ENCODE measurements around the gene NCK1. TPM values are rescaled to one million over a fixed set of nuclear protein-coding genes. Genes with fewer than 3 reads are reported as not detected.
"Not testable (repeated sequence)": the region's sequence is repeated elsewhere in the genome, so short reads cannot be mapped to it uniquely, and the experiment has no call there.

Gene NCK1
- total and polyA plus RNA-seq, 4 experiments from 2014 or later, result 40.3 to 68.4 (median 61.6) TPM

GRCh38 chr3:136885357-136886213 is 23.6 kb downstream of the NCK1 start:
- peak overlapping the region in 1 of 2 donors; percentile 37 for H3K4me3 ChIP-seq (ENCODE audit: low read length in 2 of 2)
- CTCF ChIA-PET (ENCODE audit: partially characterized antibody), result interaction anchor here (1.6 to 3.4 kb wide), 9 partner anchors 12 to 133 kb away, joined by 3 to 18 read pairs (median 5); partner anchors contain the start of genes NCK1 and STAG1
- Mint-ChIP-seq H3K4me1 (peaks cover 56 to 88% (median 73%) of the 10 kb centered on the region in 4 donors), H3K27ac (peak overlapping the region; percentile 72 to 92 (median 88)), H3K9me3 (peaks cover 0 to 2% (median under 1%) of the 10 kb centered on the region in 8 donors), H3K27me3 (no peaks in the 10 kb centered on the region), H3K4me3 (peak overlapping the region; percentile 66 to 88 (median 73)), H3K36me3 (peaks cover 13 to 16% of the 10 kb centered on the region in 2 donors)
- intact Hi-C loops (cut with micrococcal nuclease), result loop anchor here (5.0 kb wide), 1 partner anchor 37 kb away; no protein-coding TSS in a partner anchor
- DNase-seq, result peak in 4 of 5 donors; percentile 35 to 52 (median 42)
- no peaks in the 10 kb centered on the region for H3K27me3 ChIP-seq (ENCODE audit: insufficient read depth, low read length)
- H3K36me3 ChIP-seq (ENCODE audit: insufficient read depth, low read length), result no peaks in the 10 kb centered on the region
- POLR2A ChIA-PET (ENCODE audit: partially characterized antibody), result interaction anchor here (0.9 to 3.1 kb wide), 4 partner anchors 13 to 133 kb away, joined by 3 to 35 read pairs (median 4); partner anchors contain the start of genes NCK1 and STAG1
- peak overlapping the region; percentile 50 for H3K27ac ChIP-seq (ENCODE audit: low read depth, low read length)
- peaks cover 83% of the 10 kb centered on the region for H3K4me1 ChIP-seq (ENCODE audit: insufficient read depth, low read length)
- no peaks in the 10 kb centered on the region for H3K9me3 ChIP-seq (ENCODE audit: control insufficient read depth in 1 of 2, low read length in 2 of 2)

- Histone ChIP-seq H3K4me3 (ENCODE audit: low read length in 2 of 2) (no peak overlapping the region), H3K9me3 (ENCODE audit: control insufficient read depth in 1 of 2, low read length in 2 of 2) (no peaks in the 10 kb centered on the region), H3K4me1 (ENCODE audit: insufficient read depth, low read length) (peaks cover 72% of the 10 kb centered on the region), H3K27ac (ENCODE audit: low read depth, low read length) (no peak overlapping the region), H3K36me3 (ENCODE audit: insufficient read depth, low read length) (no peaks in the 10 kb centered on the region), H3K27me3 (ENCODE audit: insufficient read depth, low read length) (no peaks in the 10 kb centered on the region)
- no peak for DNase-seq
- no peak overlapping the region for H3K4me3 Mint-ChIP-seq
- peaks cover 61 to 85% (median 73%) of the 10 kb centered on the region in 4 donors for H3K4me1 Mint-ChIP-seq
- H3K27ac Mint-ChIP-seq, result no peak overlapping the region
- no peaks in the 10 kb centered on the region for H3K27me3 Mint-ChIP-seq
- intact Hi-C loops (cut with micrococcal nuclease), result loop anchor here (5.0 kb wide), 1 partner anchor 32 kb away; no protein-coding TSS in a partner anchor
- H3K9me3 Mint-ChIP-seq, result peaks cover 0 to 6% (median 2%) of the 10 kb centered on the region in 8 donors
- peaks cover 26 to 35% of the 10 kb centered on the region in 2 donors for H3K36me3 Mint-ChIP-seq
- POLR2A ChIA-PET (ENCODE audit: partially characterized antibody), result no interaction called here
- CTCF ChIA-PET (ENCODE audit: partially characterized antibody), result interaction anchor here (0.9 kb wide), 1 partner anchor 31 kb away, joined by 3 read pairs; no protein-coding TSS in a partner anchor
These were observed 27.9 kb downstream of the NCK1 start for GRCh38 chr3:136889947-136890346.

GRCh38 chr3:136891934-136892855 is 30.2 kb downstream of the NCK1 start:
- Mint-ChIP-seq H3K27ac (peak overlapping the region in 4 of 7 donors; percentile 11 to 57 (median 40)), H3K4me3 (peak overlapping the region in 4 of 8 donors; percentile 14 to 50 (median 42)), H3K4me1 (peaks cover 50 to 74% (median 63%) of the 10 kb centered on the region in 4 donors), H3K9me3 (peaks cover 0 to 6% (median 2%) of the 10 kb centered on the region in 8 donors), H3K36me3 (peaks cover 31 to 39% of the 10 kb centered on the region in 2 donors), H3K27me3 (no peaks in the 10 kb centered on the region)
- Histone ChIP-seq H3K36me3 (ENCODE audit: insufficient read depth, low read length) (no peaks in the 10 kb centered on the region), H3K27me3 (ENCODE audit: insufficient read depth, low read length) (no peaks in the 10 kb centered on the region), H3K27ac (ENCODE audit: low read depth, low read length) (no peak overlapping the region), H3K9me3 (ENCODE audit: control insufficient read depth in 1 of 2, low read length in 2 of 2) (no peaks in the 10 kb centered on the region), H3K4me1 (ENCODE audit: insufficient read depth, low read length) (peaks cover 61% of the 10 kb centered on the region), H3K4me3 (ENCODE audit: low read length in 2 of 2) (no peak overlapping the region)
- ChIA-PET CTCF (ENCODE audit: partially characterized antibody) (no interaction called here), POLR2A (ENCODE audit: partially characterized antibody) (no interaction called here)
- intact Hi-C loops (cut with micrococcal nuclease), result no loop called here
- DNase-seq, result no peak

- peak overlapping the region in 6 of 8 donors; percentile 4 to 57 (median 26) for H3K4me3 Mint-ChIP-seq
- no peaks in the 10 kb centered on the region for H3K27me3 ChIP-seq (ENCODE audit: insufficient read depth, low read length)
- H3K36me3 Mint-ChIP-seq, result peaks cover 31 to 39% of the 10 kb centered on the region in 2 donors
- no peak overlapping the region for H3K27ac ChIP-seq (ENCODE audit: low read depth, low read length)
- no peaks in the 10 kb centered on the region for H3K27me3 Mint-ChIP-seq
- H3K36me3 ChIP-seq (ENCODE audit: insufficient read depth, low read length), result no peaks in the 10 kb centered on the region
- H3K27ac Mint-ChIP-seq, result peak overlapping the region in 3 of 7 donors; percentile 1 to 76 (median 59)
- ChIA-PET POLR2A (ENCODE audit: partially characterized antibody) (no interaction called here), CTCF (ENCODE audit: partially characterized antibody) (interaction anchor here (1.3 kb wide), 1 partner anchor 120 kb away, joined by 3 read pairs; no protein-coding TSS in a partner anchor)
- H3K4me3 ChIP-seq (ENCODE audit: low read length in 2 of 2), result no peak overlapping the region
- peaks cover 61% of the 10 kb centered on the region for H3K4me1 ChIP-seq (ENCODE audit: insufficient read depth, low read length)
- intact Hi-C loops (cut with micrococcal nuclease), result no loop called here
- no peak for DNase-seq
- no peaks in the 10 kb centered on the region for H3K9me3 ChIP-seq (ENCODE audit: control insufficient read depth in 1 of 2, low read length in 2 of 2)
- peaks cover 0 to 6% (median 2%) of the 10 kb centered on the region in 8 donors for H3K9me3 Mint-ChIP-seq
- peaks cover 51 to 73% (median 61%) of the 10 kb centered on the region in 4 donors for H3K4me1 Mint-ChIP-seq
These were observed 31.9 kb downstream of the NCK1 start for GRCh38 chr3:136893848-136894443.

GRCh38 chr3:136897171-136897570 is 35.2 kb downstream of the NCK1 start:
- Mint-ChIP-seq H3K36me3 (peaks cover 30 to 43% of the 10 kb centered on the region in 2 donors), H3K27ac (peak overlapping the region in 6 of 7 donors; percentile 6 to 78 (median 47)), H3K4me1 (peaks cover 56 to 82% (median 70%) of the 10 kb centered on the region in 4 donors), H3K4me3 (peak overlapping the region in 2 of 8 donors; percentile 3 to 48)
- ChIA-PET CTCF (ENCODE audit: partially characterized antibody) (interaction anchor here (1.0 to 1.8 kb wide), 3 partner anchors 12 to 145 kb away, joined by 4 to 6 read pairs (median 5); partner anchors contain the start of gene STAG1), POLR2A (ENCODE audit: partially characterized antibody) (interaction anchor here (3.4 kb wide), 1 partner anchor 35 kb away, joined by 9 read pairs; the partner anchor contains the start of gene NCK1)
- H3K4me1 ChIP-seq (ENCODE audit: insufficient read depth, low read length), result peaks cover 82% of the 10 kb centered on the region
- H3K9me3 Mint-ChIP-seq; H3K36me3 ChIP-seq (ENCODE audit: insufficient read depth, low read length); H3K9me3 ChIP-seq (ENCODE audit: control insufficient read depth in 1 of 2, low read length in 2 of 2); H3K27me3 ChIP-seq (ENCODE audit: insufficient read depth, low read length); DNase-seq; H3K4me3 ChIP-seq (ENCODE audit: low read length in 2 of 2); H3K27ac ChIP-seq (ENCODE audit: low read depth, low read length); H3K27me3 Mint-ChIP-seq: not testable (repeated sequence)
- intact Hi-C loops (cut with micrococcal nuclease), result loop anchor here (5.0 kb wide), 1 partner anchor 35 kb away; no protein-coding TSS in a partner anchor

GRCh38 chr3:136898549-136898948 is 36.5 kb downstream of the NCK1 start:
- Histone ChIP-seq H3K36me3 (ENCODE audit: insufficient read depth, low read length) (no peaks in the 10 kb centered on the region), H3K4me1 (ENCODE audit: insufficient read depth, low read length) (peaks cover 78% of the 10 kb centered on the region), H3K4me3 (ENCODE audit: low read length in 2 of 2) (no peak overlapping the region), H3K27me3 (ENCODE audit: insufficient read depth, low read length) (no peaks in the 10 kb centered on the region), H3K27ac (ENCODE audit: low read depth, low read length) (no peak overlapping the region), H3K9me3 (ENCODE audit: control insufficient read depth in 1 of 2, low read length in 2 of 2) (no peaks in the 10 kb centered on the region)
- CTCF ChIA-PET (ENCODE audit: partially characterized antibody), result interaction anchor here (0.7 to 1.8 kb wide), 5 partner anchors 14 to 146 kb away, joined by 4 to 6 read pairs (median 4); partner anchors contain the start of genes NCK1 and STAG1
- peak overlapping the region in 4 of 8 donors; percentile 13 to 57 (median 37) for H3K4me3 Mint-ChIP-seq
- peaks cover 37 to 44% of the 10 kb centered on the region in 2 donors for H3K36me3 Mint-ChIP-seq
- no peak for DNase-seq
- peak overlapping the region; percentile 7 to 86 (median 45) for H3K27ac Mint-ChIP-seq
- peaks cover 54 to 79% (median 67%) of the 10 kb centered on the region in 4 donors for H3K4me1 Mint-ChIP-seq
- POLR2A ChIA-PET (ENCODE audit: partially characterized antibody), result interaction anchor here (1.1 to 3.4 kb wide), 6 partner anchors 9 to 146 kb away, joined by 3 to 9 read pairs (median 4); partner anchors contain the start of genes NCK1 and STAG1
- H3K27me3 Mint-ChIP-seq, result no peaks in the 10 kb centered on the region
- peaks cover 2 to 19% (median 4%) of the 10 kb centered on the region in 8 donors for H3K9me3 Mint-ChIP-seq
- intact Hi-C loops (cut with micrococcal nuclease), result loop anchor here (5.0 kb wide), 1 partner anchor 34 kb away; no protein-coding TSS in a partner anchor

Measured in CD4-positive, alpha-beta memory T cell (primary cell).